ENCODE results near the gene OTOA.
"Not testable (repeated sequence)": the region's sequence is repeated elsewhere in the genome, so short reads cannot be mapped to it uniquely, and the experiment has no call there.

Gene OTOA

GRCh38 chr16:21727344-21727743, 63.6 kb downstream of the OTOA start:
- DNase-seq = no peak

- DNase-seq = not testable (repeated sequence)
These were observed 67.5 kb downstream of the OTOA start for GRCh38 chr16:21731233-21731632.

GRCh38 chr16:21740637-21741036, 76.9 kb downstream of the OTOA start:
- DNase-seq = not testable (repeated sequence)

GRCh38 chr16:21756192-21757079, 92.7 kb downstream of the OTOA start:
- peak; percentile 15 for DNase-seq

GRCh38 chr16:21757080-21757671, 93.4 kb downstream of the OTOA start:
- DNase-seq = not testable (repeated sequence)

- not testable (repeated sequence) for DNase-seq
These were observed 104.5 kb downstream of the OTOA start for GRCh38 chr16:21768280-21768679.

GRCh38 chr16:21768810-21769209, 105.0 kb downstream of the OTOA start:
- not testable (repeated sequence) for DNase-seq

- DNase-seq = peak; percentile 41
These were observed 105.5 kb downstream of the OTOA start for GRCh38 chr16:21769284-21769683.

- not testable (repeated sequence) for DNase-seq
These were observed 106.8 kb downstream of the OTOA start for GRCh38 chr16:21770584-21770983.

GRCh38 chr16:21772547-21773206, 108.9 kb downstream of the OTOA start:
- peak; percentile 43 for DNase-seq

- DNase-seq = peak; percentile 5
These were observed 109.4 kb downstream of the OTOA start for GRCh38 chr16:21773207-21773553.

- not testable (repeated sequence) for DNase-seq
These were observed 116.8 kb downstream of the OTOA start for GRCh38 chr16:21780525-21780924.

- DNase-seq = not testable (repeated sequence)
These were observed 126.7 kb downstream of the OTOA start for GRCh38 chr16:21790506-21790905.

GRCh38 chr16:21793310-21793709, 129.5 kb downstream of the OTOA start:
- not testable (repeated sequence) for DNase-seq

- DNase-seq = not testable (repeated sequence)
These were observed 134.8 kb downstream of the OTOA start for GRCh38 chr16:21798601-21799000.

- peak; percentile 58 for DNase-seq
These were observed 138.0 kb downstream of the OTOA start for GRCh38 chr16:21801538-21802374.

GRCh38 chr16:21802375-21802663, 138.6 kb downstream of the OTOA start:
- DNase-seq = not testable (repeated sequence)
